MCF 10A (cell line): ENCODE measurements around the gene ZNF362. TPM values are rescaled to one million over a fixed set of nuclear protein-coding genes. Genes with fewer than 3 reads are reported as not detected.

ENCODE experiments used
- BruUV-seq: library from RNA; stranded (reverse); fragments of 400-500 nt; replicated peaks from 2 replicates; lab custom pipeline; 2021; lab: Mats Ljungman, UMichigan
- CTCF ChIA-PET: fragments of 300-600 bp; sonication (Branson Sonifier 250); formaldehyde crosslinking; extraction: SDS; loops from one replicate; lab custom pipeline; 2021; ENCODE audit warnings: antibody characterized with exemption, inconsistent platforms; lab: Yijun Ruan, JAX
- POLR2A ChIA-PET: fragments of 300-600, 350-650 bp; sonication (Branson Sonifier 250); formaldehyde crosslinking; extraction: SDS; loops from one replicate; lab custom pipeline; 2020; ENCODE audit warnings: antibody characterized with exemption, inconsistent platforms; lab: Yijun Ruan, JAX
- DNase-seq: peaks from one replicate; pipeline ENCODE4 v3.0.0-alpha.2; 2018; ENCODE audit not compliant: unreplicated experiment
- H3K27ac Mint-ChIP-seq: one replicate; pipeline ENCODE4 v1.8.0; 2022; ENCODE audit warnings: mild to moderate bottlenecking, low read depth, mixed read lengths; ENCODE audit not compliant: unreplicated experiment
- H3K27me3 Mint-ChIP-seq: one replicate; pipeline ENCODE4 v1.8.0; 2022; ENCODE audit warnings: mixed read lengths; ENCODE audit not compliant: insufficient read depth, unreplicated experiment
- H3K36me3 Mint-ChIP-seq: one replicate; pipeline ENCODE4 v1.8.0; 2022; ENCODE audit warnings: mild to moderate bottlenecking, moderate library complexity, mixed read lengths; ENCODE audit not compliant: insufficient read depth, unreplicated experiment
- H3K4me1 Mint-ChIP-seq: one replicate; pipeline ENCODE4 v1.8.0; 2022; ENCODE audit warnings: mixed read lengths; ENCODE audit not compliant: insufficient read depth, unreplicated experiment
- H3K4me3 Mint-ChIP-seq: one replicate; pipeline ENCODE4 v1.8.0; 2022; ENCODE audit warnings: mild to moderate bottlenecking, moderate library complexity, mixed read lengths; ENCODE audit not compliant: unreplicated experiment
- H3K9me3 Mint-ChIP-seq: one replicate; pipeline ENCODE4 v1.8.0; 2022; ENCODE audit warnings: mixed read lengths; ENCODE audit not compliant: unreplicated experiment
- CTCF ChIP-seq: fragments of 200-600 bp; IDR thresholded peaks from one replicate; pipeline ENCODE4 v1.8.0; 2022; ENCODE audit warnings: antibody characterized with exemption, mild to moderate bottlenecking; ENCODE audit not compliant: unreplicated experiment
- intact Hi-C: fragments of 100-400 bp; cut with micrococcal nuclease; formaldehyde crosslinking; loops from 2 replicates; pipeline ENCODE4 v1.14.1; 2022
- total RNA-seq: library from RNA; stranded (reverse); gene quantifications from 2 replicates; pipeline ENCODE4 v1.2.3, GENCODE V29; 2022

Gene ZNF362
- total RNA-seq, 1 experiment from 2014 or later: 15.8 TPM

GRCh38 chr1:33342041-33342723, 85.9 kb downstream of the ZNF362 start:
- Mint-ChIP-seq H3K36me3 (peaks cover 74% of the 10 kb centered on the region), H3K27me3 (no peaks in the 10 kb centered on the region), H3K4me1 (peaks cover 74% of the 10 kb centered on the region), H3K9me3 (no peaks in the 10 kb centered on the region), H3K27ac (peak overlapping the region; percentile 85), H3K4me3 (peak overlapping the region; percentile 53)
- intact Hi-C loops: no loop called here
- BruUV-seq: no TSS peak
- no peak for TF ChIP-seq CTCF
- CTCF ChIA-PET: interaction anchor here (0.6 to 1.6 kb wide), 6 partner anchors 26 to 127 kb away, joined by 3 to 11 read pairs (median 4); no protein-coding TSS in a partner anchor
- POLR2A ChIA-PET: interaction anchor here (0.7 to 5.2 kb wide), 6 partner anchors 8 to 123 kb away, joined by 3 to 57 read pairs (median 4); no protein-coding TSS in a partner anchor
- peak; percentile 93 for DNase-seq

- Mint-ChIP-seq H3K4me3 (peak overlapping the region; percentile 19), H3K4me1 (peaks cover 63% of the 10 kb centered on the region), H3K27ac (peak overlapping the region; percentile 73), H3K36me3 (peaks cover 72% of the 10 kb centered on the region), H3K27me3 (no peaks in the 10 kb centered on the region), H3K9me3 (no peaks in the 10 kb centered on the region)
- BruUV-seq: no TSS peak
- no peak for TF ChIP-seq CTCF
- CTCF ChIA-PET: interaction anchor here (0.6 to 0.8 kb wide), 2 partner anchors 48 to 438 kb away, joined by 3 read pairs; no protein-coding TSS in a partner anchor
- intact Hi-C loops: no loop called here
- POLR2A ChIA-PET: interaction anchor here (0.9 to 2.2 kb wide), 2 partner anchors 16 to 217 kb away, joined by 3 to 11 read pairs; no protein-coding TSS in a partner anchor
- DNase-seq: peak; percentile 56
Observed at GRCh38 chr1:33343539-33343938, 87.2 kb downstream of the ZNF362 start.

GRCh38 chr1:33344896-33345560, 88.7 kb downstream of the ZNF362 start:
- POLR2A ChIA-PET: interaction anchor here (0.6 to 2.2 kb wide), 3 partner anchors 14 to 1413 kb away, joined by 3 to 11 read pairs (median 3); no protein-coding TSS in a partner anchor

More at GRCh38 chr1:33344896-33345560, 88.7 kb downstream of the ZNF362 start:
- CTCF ChIA-PET: no interaction called here
- H3K4me1 Mint-ChIP-seq: peaks cover 51% of the 10 kb centered on the region
- H3K27ac Mint-ChIP-seq: peak overlapping the region; percentile 73
- no peaks in the 10 kb centered on the region for H3K9me3 Mint-ChIP-seq
- DNase-seq: no peak
- H3K4me3 Mint-ChIP-seq: peak overlapping the region; percentile 85
- no peaks in the 10 kb centered on the region for H3K27me3 Mint-ChIP-seq
- TF ChIP-seq CTCF: no peak
- no TSS peak for BruUV-seq
- intact Hi-C loops: no loop called here
- H3K36me3 Mint-ChIP-seq: peaks cover 71% of the 10 kb centered on the region
